B cell (primary cell): ENCODE results near the gene RPP25L.

Source experiments
- EZH2 ChIP-seq: IDR thresholded peaks from 2 replicates; pipeline ENCODE4 v1.6.1; 2012; ENCODE audit warnings: borderline replicate concordance, low read depth, mild to moderate bottlenecking, moderate library complexity, low read length; ENCODE audit not compliant: insufficient read depth, poor library complexity, severe bottlenecking
- TF ChIP-seq, protein P1 (sequence below): fragments of 200-600 bp; IDR thresholded peaks from one replicate; pipeline ENCODE4 v1.8.0; 2022; ENCODE audit warnings: antibody characterized with exemption, mild to moderate bottlenecking

- TF ChIP-seq, protein P1, sequence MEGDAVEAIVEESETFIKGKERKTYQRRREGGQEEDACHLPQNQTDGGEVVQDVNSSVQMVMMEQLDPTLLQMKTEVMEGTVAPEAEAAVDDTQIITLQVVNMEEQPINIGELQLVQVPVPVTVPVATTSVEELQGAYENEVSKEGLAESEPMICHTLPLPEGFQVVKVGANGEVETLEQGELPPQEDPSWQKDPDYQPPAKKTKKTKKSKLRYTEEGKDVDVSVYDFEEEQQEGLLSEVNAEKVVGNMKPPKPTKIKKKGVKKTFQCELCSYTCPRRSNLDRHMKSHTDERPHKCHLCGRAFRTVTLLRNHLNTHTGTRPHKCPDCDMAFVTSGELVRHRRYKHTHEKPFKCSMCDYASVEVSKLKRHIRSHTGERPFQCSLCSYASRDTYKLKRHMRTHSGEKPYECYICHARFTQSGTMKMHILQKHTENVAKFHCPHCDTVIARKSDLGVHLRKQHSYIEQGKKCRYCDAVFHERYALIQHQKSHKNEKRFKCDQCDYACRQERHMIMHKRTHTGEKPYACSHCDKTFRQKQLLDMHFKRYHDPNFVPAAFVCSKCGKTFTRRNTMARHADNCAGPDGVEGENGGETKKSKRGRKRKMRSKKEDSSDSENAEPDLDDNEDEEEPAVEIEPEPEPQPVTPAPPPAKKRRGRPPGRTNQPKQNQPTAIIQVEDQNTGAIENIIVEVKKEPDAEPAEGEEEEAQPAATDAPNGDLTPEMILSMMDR, result no peak
- TF ChIP-seq EZH2, result no peak
Measured at GRCh38 chr9:34573599-34574325, 38.1 kb downstream of the RPP25L start.
